Ovary (tissue), 9 donors: ENCODE results near the gene ARHGAP22. TPM values are rescaled to one million over a fixed set of nuclear protein-coding genes. Genes with fewer than 3 reads are reported as not detected.

Experiments
- DNase-seq, 5 donors: peaks; one replicate each; pipeline ENCODE4 v3.0.0-alpha.2; 2019 to 2020
- H3K27ac ChIP-seq, 2 donors: fragments of 200-600 bp; one replicate each; pipeline versions ENCODE4 v1.5.1 to v1.8.0; 2019 to 2022
- H3K27me3 ChIP-seq: fragments of 200-600 bp; one replicate; pipeline ENCODE4 v1.8.0; 2022
- H3K36me3 ChIP-seq: fragments of 200-600 bp; sonication (generic); one replicate; pipeline ENCODE4 v1.5.1; 2019
- H3K4me1 ChIP-seq: one replicate; pipeline ENCODE4 v1.8.1; 2013; ENCODE audit warnings: mild to moderate bottlenecking, moderate library complexity; ENCODE audit not compliant: insufficient read depth
- H3K4me3 ChIP-seq: fragments of 200-600 bp; sonication (generic); one replicate; pipeline ENCODE4 v1.5.1; 2017
- H3K9me3 ChIP-seq, 2 donors: fragments of 200-600 bp in 1 of 2; sonication (generic) in 1 of 2; one replicate each; pipeline versions ENCODE4 v1.5.1 to v1.8.1; 2013 to 2019; ENCODE audit warnings: mild to moderate bottlenecking in 1 of 2, moderate library complexity in 1 of 2
- CTCF ChIP-seq, 3 donors: fragments of 450-650 bp in 2 of 3; fragments of 200-600 bp in 1 of 3; IDR thresholded peaks; one replicate each; pipeline versions ENCODE4 v1.5.1 to v1.8.0; 2016 to 2022; ENCODE audit warnings: antibody characterized with exemption in 3 of 3, mild to moderate bottlenecking in 1 of 3
- EP300 ChIP-seq: sonication (generic); formaldehyde crosslinking; IDR thresholded peaks from one replicate; pipeline ENCODE4 v1.6.1; 2017; ENCODE audit warnings: antibody characterized with exemption
- POLR2A ChIP-seq: fragments of 450-650 bp; IDR thresholded peaks from one replicate; pipeline ENCODE4 v1.6.1; 2017; ENCODE audit warnings: antibody characterized with exemption, mild to moderate bottlenecking, moderate library complexity
- WGBS, 3 donors: extraction: QIAGEN DNeasy Blood & Tissue Kit in 1 of 3; methylation state at CpG; one replicate each; pipeline versions ENCODE4 v1.1.5 to v1.1.7; 2013 to 2017; 5-methylcytosine and 5-hydroxymethylcytosine counted together
- intact Hi-C, 4 donors: fragments of 100-400 bp; cut with DNase I; formaldehyde crosslinking; loops; one replicate each; pipeline versions ENCODE4 v1.11.0 to v1.15.1; 2022 to 2023
- polyA plus RNA-seq, 2 donors: library from polyadenylated mRNA; stranded (reverse); fragments of 200-250 nt in 1 of 2; fragments of 350-450 nt in 1 of 2; fragmentation: Illumina TruSeq in 1 of 2; extraction: RNeasy Lipid Tissue Mini Kit (QIAGEN cat#74804) in 1 of 2; gene quantifications; one replicate each; pipeline ENCODE4 v1.2.3, GENCODE V29; 2013 to 2014
- total RNA-seq, 7 donors: library from RNA; depleted of rRNA in 2 of 7; stranded (reverse); fragments of >200 nt in 2 of 7; fragmentation: NEBNext Ultra II Directional in 3 of 7; extraction: Animal tissue kit (Norgen Biotek cat#: 25700) in 3 of 7; gene quantifications; one replicate each; pipeline versions ENCODE4 v1.1.0 to v1.2.4, GENCODE V29; 2016 to 2023
- donor health status: DM: no; HTN: no; CAD: no; lungs with moderate emphysema.
- donor health status: DM: no; HTN: no; CAD: no.
- donor health status: Bipolar disorder and iron deficiency.
- donor health status: DM: yes; HTN: yes; CAD: no.
- donor health status: DM: no; HTN: no; CAD: no.
- donor health status: DM: yes; HTN: yes; CAD: no.

Gene ARHGAP22
- total and polyA plus RNA-seq, 9 donors = 3.9 to 14.3 (median 5.7) TPM

GRCh38 chr10:48468866-48469511, 135.9 kb downstream of the ARHGAP22 start:
- no peaks in the 10 kb centered on the region for H3K36me3 ChIP-seq
- peaks cover 28% of the 10 kb centered on the region for H3K4me1 ChIP-seq
- H3K9me3 ChIP-seq = no peaks in the 10 kb centered on the region
- peak in 2 of 5 donors; percentile 24 to 31 for DNase-seq
- intact Hi-C loops = no loop called here
- no peaks in the 10 kb centered on the region for H3K27me3 ChIP-seq
- H3K27ac ChIP-seq = peak overlapping the region in 1 of 2 donors; percentile 73
- TF ChIP-seq POLR2A (no peak), EP300 (no peak), CTCF (IDR thresholded peaks at IDR 0.05) (no peak)
- H3K4me3 ChIP-seq = no peak overlapping the region
- 93 to 100% (median 97%) methylated on average over 3 of the region's 3 CpGs for WGBS, 3 donors

- H3K4me1 ChIP-seq = peaks cover 35% of the 10 kb centered on the region
- WGBS, 3 donors = 32 to 55% (median 36%) methylated on average over 3 of the region's 3 CpGs
These were observed 136.6 kb downstream of the ARHGAP22 start for GRCh38 chr10:48468130-48468790.

GRCh38 chr10:48467669-48468068, 137.2 kb downstream of the ARHGAP22 start:
- WGBS, 3 donors = 80 to 83% (median 81%) methylated on average over 4 of the region's 4 CpGs
- intact Hi-C loops = no loop called here
- Histone ChIP-seq H3K36me3 (no peaks in the 10 kb centered on the region), H3K27ac (no peak overlapping the region), H3K27me3 (no peaks in the 10 kb centered on the region), H3K4me3 (no peak overlapping the region), H3K9me3 (no peaks in the 10 kb centered on the region), H3K4me1 (peaks cover 36% of the 10 kb centered on the region)
- TF ChIP-seq POLR2A (no peak), EP300 (no peak), CTCF (IDR thresholded peaks at IDR 0.05) (no peak)
- peak in 1 of 5 donors; percentile 9 for DNase-seq

More at GRCh38 chr10:48468130-48468790, 136.6 kb downstream of the ARHGAP22 start:
- DNase-seq = peak in 2 of 5 donors; percentile 22 to 39
- no peaks in the 10 kb centered on the region for H3K27me3 ChIP-seq
- H3K9me3 ChIP-seq = no peaks in the 10 kb centered on the region
- TF ChIP-seq POLR2A = no peak
- no peak for TF ChIP-seq EP300
- no peak for TF ChIP-seq CTCF (IDR thresholded peaks at IDR 0.05)
- no peaks in the 10 kb centered on the region for H3K36me3 ChIP-seq
- intact Hi-C loops = no loop called here
- peak overlapping the region in 1 of 2 donors; percentile 73 for H3K27ac ChIP-seq
- H3K4me3 ChIP-seq = no peak overlapping the region

- Histone ChIP-seq H3K9me3 (no peaks in the 10 kb centered on the region), H3K4me1 (peaks cover 36% of the 10 kb centered on the region), H3K27ac (no peak overlapping the region), H3K4me3 (no peak overlapping the region), H3K36me3 (no peaks in the 10 kb centered on the region), H3K27me3 (no peaks in the 10 kb centered on the region)
- 54 to 76% (median 65%) methylated on average over 7 to 43 of the region's 43 CpGs for WGBS, 3 donors
- peak in 3 of 5 donors; percentile 6 to 26 (median 24) for DNase-seq
- intact Hi-C loops = no loop called here
- TF ChIP-seq POLR2A = no peak
- TF ChIP-seq EP300 = no peak
- no peak for TF ChIP-seq CTCF (IDR thresholded peaks at IDR 0.05)
These were observed 138.1 kb downstream of the ARHGAP22 start for GRCh38 chr10:48466611-48467240.
